Peyer's patch (tissue), 4 donors: Measurements from ENCODE around the gene TBX6. TPM values are rescaled to one million over a fixed set of nuclear protein-coding genes. Genes with fewer than 3 reads are reported as not detected.
"Not testable (repeated sequence)": the region's sequence is repeated elsewhere in the genome, so short reads cannot be mapped to it uniquely, and the experiment has no call there.

Experiments
- DNase-seq, 3 donors: peaks; one replicate each; pipeline ENCODE4 v3.0.0-alpha.2; 2017 to 2019
- H3K27ac ChIP-seq, 4 donors: fragments of 200-600 bp; sonication (generic); one replicate each; pipeline ENCODE4 v1.5.1; 2016 to 2019
- H3K27me3 ChIP-seq, 2 donors: fragments of 200-600 bp; sonication (generic); one replicate each; pipeline ENCODE4 v1.5.1; 2019
- H3K36me3 ChIP-seq, 3 donors: fragments of 200-600 bp; sonication (generic); one replicate each; pipeline ENCODE4 v1.5.1; 2016 to 2019
- H3K4me1 ChIP-seq, 4 donors: fragments of 200-600 bp; sonication (generic); one replicate each; pipeline ENCODE4 v1.5.1; 2016 to 2019
- H3K4me3 ChIP-seq, 4 donors: fragments of 200-600 bp; sonication (generic); 1 replicate in 3 of 4; 2 replicates in 1 of 4; pipeline ENCODE4 v1.5.1; 2016 to 2019; ENCODE audit warnings: mild to moderate bottlenecking in 1 of 4
- H3K9me3 ChIP-seq, 4 donors: fragments of 200-600 bp; sonication (generic); one replicate each; pipeline ENCODE4 v1.5.1; 2016 to 2019; ENCODE audit warnings: mild to moderate bottlenecking in 1 of 4
- POLR2A ChIP-seq, 2 donors: fragments of 450-650 bp; IDR thresholded peaks; one replicate each; pipeline ENCODE4 v1.5.1; 2017; ENCODE audit warnings: antibody characterized with exemption in 2 of 2, mild to moderate bottlenecking in 2 of 2, moderate library complexity in 2 of 2
- total RNA-seq, 4 donors: library from RNA; depleted of rRNA; stranded (reverse); fragments of >200 nt; gene quantifications; one replicate each; pipeline ENCODE4 v1.1.0, GENCODE V29; 2016
- TF ChIP-seq, protein P1 (sequence below), 6 experiments: fragments of 450-650 bp in 4 of 6; fragments of 200-600 bp in 2 of 6; sonication (generic) in 1 of 6; IDR thresholded peaks; one replicate each; pipeline ENCODE4 v1.5.1; 2017 to 2019; ENCODE audit warnings: antibody characterized with exemption in 6 of 6, mild to moderate bottlenecking in 3 of 6, moderate library complexity in 1 of 6

Gene TBX6
- total RNA-seq, 4 donors from 2014 or later, result 0.53 to 3.4 (median 2.2) TPM

DNA sequence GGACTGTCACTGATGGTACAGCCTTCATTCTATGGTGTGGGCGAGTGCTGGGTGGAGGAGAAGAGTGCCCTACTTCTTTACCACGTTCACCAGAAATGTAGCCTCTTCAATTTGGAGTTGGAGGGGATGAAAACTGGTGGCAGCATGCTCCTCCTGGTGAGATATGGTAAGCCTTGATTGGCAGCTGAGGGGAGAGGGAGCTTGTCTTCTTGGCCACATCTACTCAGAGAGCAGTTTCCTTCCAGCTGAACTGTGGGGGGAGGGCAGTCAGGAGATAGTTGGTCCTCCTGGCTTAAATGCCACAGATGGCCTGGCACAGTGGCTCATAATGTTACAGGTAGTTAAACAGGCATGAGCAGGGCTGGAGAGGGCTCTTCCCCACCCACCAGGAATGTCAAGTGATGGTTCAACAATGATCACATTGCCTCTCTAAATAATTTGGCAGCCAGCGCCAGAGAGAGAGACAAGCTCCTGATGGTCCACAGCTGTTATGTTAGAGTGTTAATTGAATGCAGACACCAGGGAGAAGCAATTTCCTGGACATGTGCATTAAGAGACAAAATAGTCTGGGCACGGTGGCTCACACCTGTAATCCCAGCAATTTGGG, 40.2 kb upstream of the TBX6 start:
- Histone ChIP-seq H3K27ac (no peak overlapping the region), H3K9me3 (no peaks in the 10 kb centered on the region), H3K4me1 (no peaks in the 10 kb centered on the region), H3K36me3 (no peaks in the 10 kb centered on the region), H3K4me3 (no peak overlapping the region), H3K27me3 (no peaks in the 10 kb centered on the region)
- TF ChIP-seq POLR2A (IDR thresholded peaks at IDR 0.05), result no peak
- TF ChIP-seq, protein P1, sequence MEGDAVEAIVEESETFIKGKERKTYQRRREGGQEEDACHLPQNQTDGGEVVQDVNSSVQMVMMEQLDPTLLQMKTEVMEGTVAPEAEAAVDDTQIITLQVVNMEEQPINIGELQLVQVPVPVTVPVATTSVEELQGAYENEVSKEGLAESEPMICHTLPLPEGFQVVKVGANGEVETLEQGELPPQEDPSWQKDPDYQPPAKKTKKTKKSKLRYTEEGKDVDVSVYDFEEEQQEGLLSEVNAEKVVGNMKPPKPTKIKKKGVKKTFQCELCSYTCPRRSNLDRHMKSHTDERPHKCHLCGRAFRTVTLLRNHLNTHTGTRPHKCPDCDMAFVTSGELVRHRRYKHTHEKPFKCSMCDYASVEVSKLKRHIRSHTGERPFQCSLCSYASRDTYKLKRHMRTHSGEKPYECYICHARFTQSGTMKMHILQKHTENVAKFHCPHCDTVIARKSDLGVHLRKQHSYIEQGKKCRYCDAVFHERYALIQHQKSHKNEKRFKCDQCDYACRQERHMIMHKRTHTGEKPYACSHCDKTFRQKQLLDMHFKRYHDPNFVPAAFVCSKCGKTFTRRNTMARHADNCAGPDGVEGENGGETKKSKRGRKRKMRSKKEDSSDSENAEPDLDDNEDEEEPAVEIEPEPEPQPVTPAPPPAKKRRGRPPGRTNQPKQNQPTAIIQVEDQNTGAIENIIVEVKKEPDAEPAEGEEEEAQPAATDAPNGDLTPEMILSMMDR (IDR thresholded peaks at IDR 0.05), result no peak
- no peak for DNase-seq

DNA sequence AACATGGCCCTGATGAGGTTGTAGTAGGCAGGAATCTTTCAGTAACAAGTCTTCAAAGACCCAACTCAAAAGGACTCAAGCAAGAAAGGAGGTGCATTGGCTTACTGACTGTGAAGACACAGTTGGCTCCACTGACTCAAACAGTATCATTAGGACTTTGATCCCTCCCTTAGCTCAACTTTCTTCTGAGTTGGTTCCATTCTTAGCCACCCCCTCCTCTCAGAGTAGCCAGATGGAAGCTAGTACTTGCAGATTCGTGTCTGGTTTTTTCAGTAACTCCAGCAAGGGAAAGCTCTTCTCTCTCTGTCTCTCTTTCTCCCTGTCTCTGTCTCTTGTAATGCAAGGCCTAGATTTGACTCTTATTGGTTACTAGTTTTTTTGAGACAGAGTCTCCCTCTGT, 36.3 kb upstream of the TBX6 start:
- TF ChIP-seq, protein P1 (IDR thresholded peaks at IDR 0.05), result no peak
- TF ChIP-seq POLR2A (IDR thresholded peaks at IDR 0.05), result no peak
- Histone ChIP-seq H3K27ac (no peak overlapping the region), H3K27me3 (no peaks in the 10 kb centered on the region), H3K9me3 (no peaks in the 10 kb centered on the region), H3K4me3 (no peak overlapping the region), H3K36me3 (no peaks in the 10 kb centered on the region), H3K4me1 (peaks cover 0 to 7% (median 2%) of the 10 kb centered on the region in 4 donors)
- no peak for DNase-seq

DNA sequence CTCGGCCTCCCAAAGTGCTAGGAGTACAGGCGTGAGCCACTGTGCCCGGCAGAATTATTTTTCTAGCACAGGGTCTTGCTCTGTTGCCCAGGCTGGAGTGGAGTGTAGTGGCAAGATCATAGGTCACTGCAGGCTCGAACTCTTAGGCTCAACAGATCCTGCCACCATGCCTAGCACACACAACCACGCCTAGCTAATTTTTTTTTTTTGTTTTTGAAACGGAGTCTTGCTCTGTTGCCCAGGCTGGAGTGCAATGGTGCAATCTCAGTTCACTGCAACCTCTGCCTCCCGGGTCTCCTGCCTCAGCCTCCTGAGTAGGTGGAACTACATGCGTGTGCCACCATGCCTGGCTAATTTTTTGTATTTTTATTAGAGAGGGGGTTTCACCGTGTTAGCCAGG, 34.0 kb upstream of the TBX6 start:
- not testable (repeated sequence) for H3K9me3 ChIP-seq, H3K36me3 ChIP-seq, H3K27me3 ChIP-seq, H3K4me3 ChIP-seq, DNase-seq, H3K27ac ChIP-seq
- peaks cover 0 to 21% (median 9%) of the 10 kb centered on the region in 4 donors for H3K4me1 ChIP-seq

DNA sequence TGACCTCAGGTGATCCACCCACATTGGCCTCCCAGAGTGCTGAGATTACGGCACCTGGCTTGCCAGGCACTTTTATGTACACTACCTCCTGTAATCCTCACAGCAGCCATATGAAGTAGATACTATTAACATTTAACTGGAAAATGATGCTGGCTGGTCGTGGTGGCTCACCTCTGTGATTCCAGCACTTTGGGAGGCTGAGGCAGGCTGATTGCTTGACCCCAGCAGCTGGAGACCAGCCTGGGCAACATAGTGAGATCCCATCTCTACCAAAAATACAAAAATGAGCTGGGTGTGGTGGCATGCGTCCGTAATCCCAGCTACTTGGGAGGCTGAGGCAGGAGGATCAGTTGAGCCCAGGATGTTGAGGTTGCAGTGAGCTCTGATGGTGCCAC, 33.3 kb upstream of the TBX6 start:
- no peak overlapping the region for H3K27ac ChIP-seq
- TF ChIP-seq POLR2A (IDR thresholded peaks at IDR 0.05), result no peak
- TF ChIP-seq, protein P1 (IDR thresholded peaks at IDR 0.05), result no peak
- H3K4me1 ChIP-seq, result peaks cover 0 to 24% (median 9%) of the 10 kb centered on the region in 4 donors
- H3K27me3 ChIP-seq, result no peaks in the 10 kb centered on the region
- H3K4me3 ChIP-seq, result no peak overlapping the region
- no peak for DNase-seq
- H3K36me3 ChIP-seq, result peaks cover 0 to under 1% (median 0%) of the 10 kb centered on the region in 3 donors
- no peaks in the 10 kb centered on the region for H3K9me3 ChIP-seq

DNA sequence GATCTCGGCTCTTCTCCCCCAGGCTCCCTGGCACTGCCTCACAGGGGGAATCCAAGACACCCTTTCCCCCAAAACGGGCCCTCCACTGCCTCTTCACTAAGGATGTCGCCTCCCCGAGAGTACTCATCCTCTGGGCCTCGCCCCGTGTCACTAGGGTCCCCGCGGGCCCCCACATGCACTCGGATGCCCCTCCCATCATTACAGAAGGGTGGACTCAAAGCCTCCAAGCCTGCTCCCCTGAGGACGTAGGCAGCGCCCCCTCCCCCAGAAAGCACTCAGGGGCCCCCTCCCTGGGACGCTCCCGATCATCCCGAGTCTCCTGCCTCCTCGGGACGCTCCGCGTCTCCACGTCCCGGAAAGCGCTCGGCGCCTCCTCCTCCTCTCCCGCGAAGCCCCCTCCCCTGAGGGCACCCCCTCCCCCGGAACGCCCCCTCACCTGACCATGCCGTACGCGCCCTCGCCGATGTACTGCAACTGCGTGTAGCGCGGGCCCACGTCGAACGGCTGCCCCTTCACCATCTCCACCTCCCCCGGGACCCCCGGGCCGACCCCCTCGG, 31.0 kb upstream of the TBX6 start:
- Histone ChIP-seq H3K9me3 (no peaks in the 10 kb centered on the region), H3K27me3 (no peaks in the 10 kb centered on the region), H3K4me3 (peak overlapping the region; percentile 70 to 99 (median 90)), H3K36me3 (peaks cover 0 to 24% (median 0%) of the 10 kb centered on the region in 3 donors), H3K27ac (peak overlapping the region; percentile 89 to 99 (median 96)), H3K4me1 (peaks cover 0 to 42% (median 9%) of the 10 kb centered on the region in 4 donors)
- DNase-seq, result peak in 2 of 3 donors; percentile 51 to 60
- TF ChIP-seq, protein P1 (IDR thresholded peaks at IDR 0.05), result no peak
- no peak for TF ChIP-seq POLR2A (IDR thresholded peaks at IDR 0.05)

DNA sequence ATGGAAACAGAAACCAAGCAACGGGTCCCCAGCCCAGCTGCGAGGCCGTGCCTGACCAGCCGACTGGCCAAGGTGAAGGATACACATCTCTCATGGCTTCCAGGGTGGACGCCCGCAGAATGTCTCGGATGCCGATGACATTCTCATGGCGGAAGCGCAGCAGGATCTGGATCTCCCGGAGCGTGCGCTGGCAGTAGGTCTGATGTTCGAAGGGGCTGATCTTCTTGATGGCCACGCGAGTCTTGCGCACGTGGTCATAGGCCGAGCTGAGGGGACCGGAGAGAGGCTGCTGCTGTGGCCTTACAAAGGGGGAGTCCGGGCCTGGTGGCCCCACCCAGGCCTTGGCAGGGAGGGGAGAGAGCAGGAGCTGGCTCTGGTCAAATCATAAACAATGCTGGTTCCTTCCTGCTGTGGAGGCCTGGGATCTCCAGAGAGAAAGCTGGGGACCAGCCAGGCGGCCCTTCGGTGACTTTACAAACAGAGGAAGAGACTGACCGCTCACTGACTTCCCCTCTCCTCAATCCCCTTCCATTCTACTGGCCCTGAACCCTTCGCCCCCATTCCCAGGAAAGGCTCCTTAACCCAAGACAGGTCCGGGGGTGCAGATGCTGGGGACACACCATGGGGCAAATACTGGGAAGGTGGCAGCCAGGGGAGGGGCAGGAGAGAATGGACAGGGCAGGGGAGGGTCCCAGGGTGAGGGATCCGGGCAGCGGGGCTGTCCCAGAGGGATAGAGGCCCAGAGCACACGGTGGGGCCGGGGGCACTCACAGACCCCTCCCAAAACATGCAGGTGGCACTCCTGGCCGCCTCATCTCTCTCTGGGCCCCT, 30.2 kb upstream of the TBX6 start:
- H3K4me1 ChIP-seq, result peaks cover 3 to 49% (median 9%) of the 10 kb centered on the region in 4 donors
- TF ChIP-seq, protein P1 (IDR thresholded peaks at IDR 0.05), result no peak
- TF ChIP-seq POLR2A (IDR thresholded peaks at IDR 0.05), result no peak
- H3K36me3 ChIP-seq, result peaks cover 0 to 31% (median 0%) of the 10 kb centered on the region in 3 donors
- no peaks in the 10 kb centered on the region for H3K27me3 ChIP-seq
- H3K27ac ChIP-seq, result peak overlapping the region; percentile 89 to 99 (median 96)
- H3K9me3 ChIP-seq, result no peaks in the 10 kb centered on the region
- peak overlapping the region; percentile 70 to 99 (median 90) for H3K4me3 ChIP-seq
- DNase-seq, result peak in 2 of 3 donors; percentile 65
